GM10266 (cell line): ENCODE measurements around the gene LARP4B.

Experiments
- DNase-seq: peaks from one replicate; pipeline ENCODE4 v3.0.0; 2012; ENCODE audit errors: extremely low spot score
- TF ChIP-seq, protein P1 (sequence below): IDR thresholded peaks from 2 replicates; pipeline ENCODE4 v1.5.1; 2012; ENCODE audit warnings: mild to moderate bottlenecking, low read depth; ENCODE audit not compliant: control insufficient read depth, insufficient read depth; ENCODE audit errors: missing control alignments

The LARP4B gene

DNA sequence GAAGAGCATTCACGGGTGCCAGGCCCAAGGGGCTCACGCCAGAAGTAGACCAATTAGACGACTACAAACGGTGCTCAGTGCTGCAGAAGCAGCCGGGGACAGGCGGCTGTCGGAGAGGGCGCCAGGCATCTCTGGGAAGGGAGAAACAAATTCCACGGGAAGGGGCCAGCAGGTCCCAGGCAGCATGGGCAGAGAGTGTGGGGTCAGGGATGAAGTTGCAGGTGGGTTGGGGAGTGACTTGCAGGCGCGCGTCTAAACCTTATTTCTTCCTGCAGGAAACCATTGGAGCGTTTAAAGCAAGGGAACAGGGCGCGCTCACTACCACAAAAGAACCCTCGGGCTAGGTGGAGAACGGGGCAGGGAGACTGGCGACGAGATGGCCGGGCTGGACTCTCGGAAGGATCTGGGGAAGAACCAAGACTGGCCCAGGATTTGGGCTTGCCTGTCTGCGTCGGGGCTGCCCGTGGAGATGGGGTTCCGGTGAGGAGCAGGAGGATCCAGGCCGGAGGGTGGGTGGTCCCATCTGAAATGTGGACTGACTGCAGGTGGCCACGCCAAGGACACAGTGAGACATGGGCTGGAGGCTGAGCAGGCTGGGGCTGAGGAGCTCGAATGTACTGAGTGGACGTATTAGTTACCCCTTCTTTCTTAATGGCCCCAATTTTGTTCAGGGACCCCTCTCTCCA is 125.7 kb downstream of the LARP4B start:
- DNase-seq: no peak
- TF ChIP-seq, protein P1, sequence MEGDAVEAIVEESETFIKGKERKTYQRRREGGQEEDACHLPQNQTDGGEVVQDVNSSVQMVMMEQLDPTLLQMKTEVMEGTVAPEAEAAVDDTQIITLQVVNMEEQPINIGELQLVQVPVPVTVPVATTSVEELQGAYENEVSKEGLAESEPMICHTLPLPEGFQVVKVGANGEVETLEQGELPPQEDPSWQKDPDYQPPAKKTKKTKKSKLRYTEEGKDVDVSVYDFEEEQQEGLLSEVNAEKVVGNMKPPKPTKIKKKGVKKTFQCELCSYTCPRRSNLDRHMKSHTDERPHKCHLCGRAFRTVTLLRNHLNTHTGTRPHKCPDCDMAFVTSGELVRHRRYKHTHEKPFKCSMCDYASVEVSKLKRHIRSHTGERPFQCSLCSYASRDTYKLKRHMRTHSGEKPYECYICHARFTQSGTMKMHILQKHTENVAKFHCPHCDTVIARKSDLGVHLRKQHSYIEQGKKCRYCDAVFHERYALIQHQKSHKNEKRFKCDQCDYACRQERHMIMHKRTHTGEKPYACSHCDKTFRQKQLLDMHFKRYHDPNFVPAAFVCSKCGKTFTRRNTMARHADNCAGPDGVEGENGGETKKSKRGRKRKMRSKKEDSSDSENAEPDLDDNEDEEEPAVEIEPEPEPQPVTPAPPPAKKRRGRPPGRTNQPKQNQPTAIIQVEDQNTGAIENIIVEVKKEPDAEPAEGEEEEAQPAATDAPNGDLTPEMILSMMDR: no peak

DNA sequence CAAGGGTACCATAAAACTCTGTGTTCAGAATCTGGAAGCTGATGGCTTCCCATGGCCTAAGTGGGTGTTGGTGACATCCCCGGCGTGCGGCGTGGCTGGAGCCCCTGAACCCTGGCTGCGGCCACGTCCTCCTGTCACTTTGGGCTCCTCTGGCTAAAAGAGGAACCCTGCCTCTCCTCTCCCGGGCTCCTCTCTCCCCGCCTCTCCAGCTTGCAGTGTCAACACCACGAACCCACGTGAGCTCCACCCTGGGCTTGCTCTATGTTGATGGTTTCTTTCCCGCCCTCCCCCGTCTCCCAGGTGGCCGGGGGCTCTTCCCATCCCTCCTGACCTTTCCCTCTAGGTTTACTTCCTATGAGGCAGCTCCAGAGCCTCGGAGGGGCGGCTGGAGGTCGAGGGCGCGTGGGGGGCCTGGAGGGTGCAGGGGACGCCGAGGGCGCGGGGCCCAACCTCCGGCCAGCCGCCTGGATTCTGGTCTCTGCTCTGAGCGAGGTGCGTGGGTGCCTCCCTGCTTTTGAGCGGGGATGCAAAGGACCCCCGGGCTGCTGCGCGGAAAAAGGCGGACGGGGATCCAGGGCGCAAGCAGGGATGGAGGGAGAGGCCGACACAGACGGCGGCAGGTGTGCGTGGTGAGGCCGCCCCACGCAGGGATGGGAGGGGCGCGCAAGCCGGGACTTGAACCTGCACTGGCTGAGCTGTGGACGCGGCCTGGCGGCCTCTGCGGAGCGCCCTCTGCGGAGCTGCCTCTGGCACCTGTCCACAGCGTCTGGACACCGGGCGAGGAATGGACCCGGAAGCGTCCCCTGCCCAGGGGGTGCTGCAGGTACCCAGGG is 126.5 kb downstream of the LARP4B start:
- DNase-seq: no peak
- TF ChIP-seq, protein P1: no peak

DNA sequence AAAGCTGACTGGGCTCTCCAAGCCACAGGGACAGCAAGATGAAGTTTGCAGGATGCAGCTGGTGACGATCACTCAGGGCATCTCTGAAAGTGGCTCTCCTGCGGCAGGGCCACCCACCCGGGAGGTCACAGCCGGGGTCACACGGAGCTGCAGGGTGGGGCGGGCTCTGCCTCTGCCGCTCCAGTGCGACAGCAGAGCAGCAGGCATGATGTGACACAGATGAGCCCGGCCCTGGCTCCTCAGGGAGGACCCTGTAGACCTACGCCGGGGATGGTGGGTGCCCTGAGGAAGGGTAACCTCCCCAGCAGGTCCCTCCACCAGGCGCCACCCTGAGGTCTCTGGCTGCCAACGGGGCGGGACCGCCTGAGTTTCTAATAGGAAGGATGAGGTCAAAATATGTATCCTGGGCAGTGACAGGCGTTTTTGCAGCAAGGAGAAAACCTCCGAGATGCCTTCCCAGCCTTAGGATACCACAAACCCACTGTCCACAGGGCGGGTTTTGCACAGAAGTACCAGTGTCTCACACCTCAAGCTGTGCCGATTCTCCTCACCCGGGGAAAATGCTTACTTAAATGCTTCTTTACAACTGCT is 127.2 kb downstream of the LARP4B start:
- TF ChIP-seq, protein P1: no peak
- DNase-seq: no peak

DNA sequence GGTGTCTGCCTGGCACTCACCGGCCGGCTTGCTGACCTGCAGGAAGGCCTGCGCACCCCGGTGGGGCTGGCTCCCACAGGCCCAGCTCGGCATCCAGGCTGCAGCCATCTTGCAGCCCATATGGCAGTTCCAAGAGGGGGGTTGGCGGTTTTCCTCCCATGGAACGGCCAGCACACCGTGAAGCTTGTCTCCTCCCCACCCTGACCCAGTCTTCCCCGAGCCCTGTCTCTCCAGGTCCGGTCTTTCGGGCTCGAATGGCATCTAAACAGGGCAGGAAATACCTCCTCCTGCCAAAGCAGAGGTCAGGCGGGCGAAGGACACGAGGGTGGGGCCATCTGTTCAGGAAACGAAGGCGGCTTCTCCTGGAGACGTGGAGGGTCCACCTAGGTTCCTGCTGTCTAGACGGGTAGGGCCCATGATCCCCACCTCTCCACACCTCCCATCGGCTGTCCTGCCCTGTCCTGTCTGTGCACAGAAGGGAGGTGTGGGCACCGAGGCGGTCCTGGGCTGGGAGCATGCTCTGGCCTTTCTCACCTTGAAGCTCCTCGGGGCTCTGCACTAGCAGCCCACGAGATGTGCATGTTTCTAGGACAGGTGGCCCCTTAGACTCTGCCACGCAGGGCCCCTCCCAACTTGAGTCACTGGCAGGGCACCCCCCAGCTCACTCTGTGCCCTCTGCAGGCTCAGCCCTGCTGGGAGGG is 128.3 kb downstream of the LARP4B start:
- no peak for DNase-seq
- TF ChIP-seq, protein P1: no peak

DNA sequence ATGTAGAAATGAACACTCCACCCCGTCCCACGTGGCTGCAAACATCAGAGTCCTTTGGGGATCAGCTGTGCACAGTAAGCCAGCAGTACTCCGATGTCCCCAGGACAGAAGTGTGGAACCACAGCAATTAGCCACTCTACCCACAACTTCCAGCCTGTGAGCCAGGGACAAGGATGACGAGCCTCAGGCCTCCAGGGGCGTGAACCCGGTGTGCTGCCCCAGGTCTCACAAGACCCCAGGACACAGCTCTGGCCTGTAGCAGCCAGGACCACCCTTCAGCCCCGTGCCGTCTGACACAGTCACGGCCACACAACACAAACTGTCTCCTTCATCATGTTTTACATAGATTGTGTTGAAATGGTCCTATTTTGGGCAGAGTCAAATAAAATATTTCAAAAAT is 129.0 kb downstream of the LARP4B start:
- TF ChIP-seq, protein P1: no peak

DNA sequence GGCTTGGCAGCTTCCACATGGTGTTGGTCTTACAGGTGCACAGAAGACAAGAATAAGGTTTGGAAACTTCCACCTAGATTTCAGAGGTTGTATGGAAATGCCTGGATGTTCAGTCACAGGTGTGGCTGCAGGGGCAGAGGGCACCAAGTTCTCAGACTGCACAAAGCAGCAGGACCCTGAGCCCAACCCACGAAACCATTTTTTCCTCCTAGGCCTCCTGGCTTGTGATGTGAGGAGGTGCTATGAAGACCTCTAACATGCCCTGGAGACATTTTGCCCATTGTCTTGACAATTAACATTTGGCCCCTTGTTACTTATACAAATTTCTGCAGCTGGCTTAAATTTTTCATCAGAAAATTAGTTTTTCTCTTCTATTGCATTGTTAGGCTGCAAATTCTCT is 134.3 kb downstream of the LARP4B start:
- no peak for DNase-seq
- TF ChIP-seq, protein P1: no peak

More for the DNA sequence above, 129.0 kb downstream of the LARP4B start:
- no peak for DNase-seq
